Activated CD4-positive, alpha-beta memory T cell treated with anti-CD3 and anti-CD28 coated beads, Interleukin-2, amount 10 ng/mL, durations not matched to agents 7 days and 5 days (primary cell): ENCODE data around the gene NGB. TPM values are rescaled to one million over a fixed set of nuclear protein-coding genes. Genes with fewer than 3 reads are reported as not detected.

Experiments used
- CTCF ChIA-PET: fragments of 350-600 bp; sonication (Branson Sonifier 250); formaldehyde crosslinking; loops from one replicate; lab custom pipeline; 2021; ENCODE audit warnings: antibody characterized with exemption, inconsistent platforms; lab: Charles Lee
- POLR2A ChIA-PET: fragments of 350-600 bp; sonication (Branson Sonifier 250); formaldehyde crosslinking; loops from one replicate; lab custom pipeline; 2021; ENCODE audit warnings: antibody characterized with exemption; lab: Charles Lee
- DNase-seq: peaks from one replicate; pipeline ENCODE4 v3.0.0-alpha.2; 2020
- H3K27ac Mint-ChIP-seq: one replicate; pipeline ENCODE4 v1.8.0; 2021; ENCODE audit warnings: mild to moderate bottlenecking, mixed read lengths
- H3K27me3 Mint-ChIP-seq: one replicate; pipeline ENCODE4 v1.8.0; 2021; ENCODE audit warnings: mixed read lengths
- H3K36me3 Mint-ChIP-seq: one replicate; pipeline ENCODE4 v1.8.0; 2021; ENCODE audit warnings: low read depth, mixed read lengths
- H3K4me1 Mint-ChIP-seq: one replicate; pipeline ENCODE4 v1.8.0; 2021; ENCODE audit warnings: mixed read lengths
- H3K4me3 Mint-ChIP-seq: one replicate; pipeline ENCODE4 v1.8.0; 2021; ENCODE audit warnings: mild to moderate bottlenecking, mixed read lengths
- H3K9me3 Mint-ChIP-seq: one replicate; pipeline ENCODE4 v1.8.0; 2021; ENCODE audit warnings: mixed read lengths
- total RNA-seq, 2 experiments: library from RNA; stranded (reverse); gene quantifications; one replicate each; pipeline ENCODE4 v1.2.3, GENCODE V29; 2021

Gene NGB
- total RNA-seq, 2 experiments from 2014 or later = not detected

GRCh38 chr14:77256694-77257093 is 14.3 kb downstream of the NGB start:
- CTCF ChIA-PET = interaction anchor here (0.6 kb wide), 1 partner anchor 101 kb away, joined by 3 read pairs; no protein-coding TSS in a partner anchor
- Mint-ChIP-seq H3K4me1 (no peaks in the 10 kb centered on the region), H3K36me3 (no peaks in the 10 kb centered on the region), H3K27me3 (peaks cover 9% of the 10 kb centered on the region), H3K9me3 (no peaks in the 10 kb centered on the region), H3K4me3 (no peak overlapping the region), H3K27ac (no peak overlapping the region)
- DNase-seq = no peak
- POLR2A ChIA-PET = no interaction called here

GRCh38 chr14:77253333-77254190 is 17.4 kb downstream of the NGB start:
- no peaks in the 10 kb centered on the region for H3K9me3 Mint-ChIP-seq
- no peak for DNase-seq
- no peak overlapping the region for H3K4me3 Mint-ChIP-seq
- CTCF ChIA-PET = no interaction called here
- POLR2A ChIA-PET = no interaction called here
- no peaks in the 10 kb centered on the region for H3K4me1 Mint-ChIP-seq
- peaks cover 3% of the 10 kb centered on the region for H3K27me3 Mint-ChIP-seq
- no peak overlapping the region for H3K27ac Mint-ChIP-seq
- no peaks in the 10 kb centered on the region for H3K36me3 Mint-ChIP-seq

- no peak overlapping the region for H3K4me3 Mint-ChIP-seq
- H3K27me3 Mint-ChIP-seq = peaks cover 3% of the 10 kb centered on the region
- no peaks in the 10 kb centered on the region for H3K36me3 Mint-ChIP-seq
- no peaks in the 10 kb centered on the region for H3K9me3 Mint-ChIP-seq
- DNase-seq = no peak
- POLR2A ChIA-PET = no interaction called here
- no peaks in the 10 kb centered on the region for H3K4me1 Mint-ChIP-seq
- H3K27ac Mint-ChIP-seq = no peak overlapping the region
- CTCF ChIA-PET = no interaction called here
These were observed 19.1 kb downstream of the NGB start for GRCh38 chr14:77251870-77252269.

- Mint-ChIP-seq H3K9me3 (no peaks in the 10 kb centered on the region), H3K27ac (no peak overlapping the region), H3K4me3 (no peak overlapping the region), H3K4me1 (no peaks in the 10 kb centered on the region), H3K36me3 (no peaks in the 10 kb centered on the region), H3K27me3 (peaks cover 3% of the 10 kb centered on the region)
- POLR2A ChIA-PET = no interaction called here
- CTCF ChIA-PET = no interaction called here
- DNase-seq = no peak
These were observed 20.1 kb downstream of the NGB start for GRCh38 chr14:77250927-77251326.

GRCh38 chr14:77249286-77249685 is 21.7 kb downstream of the NGB start:
- no peaks in the 10 kb centered on the region for H3K9me3 Mint-ChIP-seq

GRCh38 chr14:77248666-77249065 is 22.3 kb downstream of the NGB start:
- Mint-ChIP-seq H3K9me3 (no peaks in the 10 kb centered on the region), H3K27ac (no peak overlapping the region), H3K4me3 (no peak overlapping the region), H3K4me1 (no peaks in the 10 kb centered on the region), H3K27me3 (no peaks in the 10 kb centered on the region), H3K36me3 (no peaks in the 10 kb centered on the region)
- no peak for DNase-seq
- CTCF ChIA-PET = no interaction called here
- POLR2A ChIA-PET = no interaction called here

More at GRCh38 chr14:77249286-77249685, 21.7 kb downstream of the NGB start:
- ChIA-PET CTCF (no interaction called here), POLR2A (no interaction called here)
- no peak overlapping the region for H3K4me3 Mint-ChIP-seq
- no peaks in the 10 kb centered on the region for H3K4me1 Mint-ChIP-seq
- H3K27ac Mint-ChIP-seq = no peak overlapping the region
- DNase-seq = no peak
- no peaks in the 10 kb centered on the region for H3K27me3 Mint-ChIP-seq
- H3K36me3 Mint-ChIP-seq = no peaks in the 10 kb centered on the region

- Mint-ChIP-seq H3K36me3 (no peaks in the 10 kb centered on the region), H3K9me3 (no peaks in the 10 kb centered on the region), H3K4me3 (no peak overlapping the region), H3K27me3 (peaks cover 2% of the 10 kb centered on the region), H3K27ac (no peak overlapping the region), H3K4me1 (no peaks in the 10 kb centered on the region)
- POLR2A ChIA-PET = no interaction called here
- no peak for DNase-seq
- CTCF ChIA-PET = interaction anchor here (0.6 kb wide), 1 partner anchor 25 kb away, joined by 3 read pairs; no protein-coding TSS in a partner anchor
These were observed 24.2 kb downstream of the NGB start for GRCh38 chr14:77246784-77247183.

GRCh38 chr14:77245820-77246219 is 25.2 kb downstream of the NGB start:
- Mint-ChIP-seq H3K4me1 (no peaks in the 10 kb centered on the region), H3K27me3 (peaks cover 2% of the 10 kb centered on the region), H3K9me3 (no peaks in the 10 kb centered on the region), H3K27ac (no peak overlapping the region), H3K36me3 (no peaks in the 10 kb centered on the region), H3K4me3 (no peak overlapping the region)
- ChIA-PET CTCF (interaction anchor here (0.6 kb wide), 1 partner anchor 305 kb away, joined by 3 read pairs; no protein-coding TSS in a partner anchor), POLR2A (no interaction called here)
- no peak for DNase-seq

- ChIA-PET POLR2A (no interaction called here), CTCF (no interaction called here)
- no peak overlapping the region for H3K27ac Mint-ChIP-seq
- H3K27me3 Mint-ChIP-seq = peaks cover 2% of the 10 kb centered on the region
- H3K4me1 Mint-ChIP-seq = no peaks in the 10 kb centered on the region
- no peak overlapping the region for H3K4me3 Mint-ChIP-seq
- no peaks in the 10 kb centered on the region for H3K36me3 Mint-ChIP-seq
- DNase-seq = no peak
- no peaks in the 10 kb centered on the region for H3K9me3 Mint-ChIP-seq
These were observed 27.2 kb downstream of the NGB start for GRCh38 chr14:77243853-77244252.

GRCh38 chr14:77242752-77243151 is 28.3 kb downstream of the NGB start:
- H3K36me3 Mint-ChIP-seq = no peaks in the 10 kb centered on the region
- CTCF ChIA-PET = no interaction called here
- H3K27ac Mint-ChIP-seq = no peak overlapping the region
- H3K4me3 Mint-ChIP-seq = no peak overlapping the region
- peaks cover 2% of the 10 kb centered on the region for H3K27me3 Mint-ChIP-seq
- no peaks in the 10 kb centered on the region for H3K4me1 Mint-ChIP-seq
- no peak for DNase-seq
- POLR2A ChIA-PET = no interaction called here
- H3K9me3 Mint-ChIP-seq = no peaks in the 10 kb centered on the region

- Mint-ChIP-seq H3K27ac (no peak overlapping the region), H3K4me3 (no peak overlapping the region), H3K27me3 (peaks cover 2% of the 10 kb centered on the region), H3K9me3 (no peaks in the 10 kb centered on the region), H3K4me1 (no peaks in the 10 kb centered on the region), H3K36me3 (no peaks in the 10 kb centered on the region)
- no peak for DNase-seq
- ChIA-PET POLR2A (no interaction called here), CTCF (interaction anchor here (1.5 kb wide), 1 partner anchor 329 kb away, joined by 3 read pairs; no protein-coding TSS in a partner anchor)
These were observed 29.1 kb downstream of the NGB start for GRCh38 chr14:77241955-77242354.

GRCh38 chr14:77240336-77240915 is 30.6 kb downstream of the NGB start:
- no peaks in the 10 kb centered on the region for H3K36me3 Mint-ChIP-seq
- no peaks in the 10 kb centered on the region for H3K4me1 Mint-ChIP-seq
- CTCF ChIA-PET = interaction anchor here (0.6 to 1.5 kb wide), 4 partner anchors 28 to 852 kb away, joined by 3 to 4 read pairs (median 4); no protein-coding TSS in a partner anchor

GRCh38 chr14:77239412-77239811 is 31.6 kb downstream of the NGB start:
- no peaks in the 10 kb centered on the region for H3K36me3 Mint-ChIP-seq
- ChIA-PET CTCF (no interaction called here), POLR2A (no interaction called here)
- no peak overlapping the region for H3K27ac Mint-ChIP-seq
- H3K4me1 Mint-ChIP-seq = no peaks in the 10 kb centered on the region
- no peaks in the 10 kb centered on the region for H3K9me3 Mint-ChIP-seq
- no peak overlapping the region for H3K4me3 Mint-ChIP-seq
- no peak for DNase-seq
- H3K27me3 Mint-ChIP-seq = peaks cover 2% of the 10 kb centered on the region

More at GRCh38 chr14:77240336-77240915, 30.6 kb downstream of the NGB start:
- peaks cover 2% of the 10 kb centered on the region for H3K27me3 Mint-ChIP-seq
- H3K27ac Mint-ChIP-seq = no peak overlapping the region
- DNase-seq = no peak
- H3K9me3 Mint-ChIP-seq = no peaks in the 10 kb centered on the region
- POLR2A ChIA-PET = no interaction called here
- no peak overlapping the region for H3K4me3 Mint-ChIP-seq
